WTC11 (cell line): ENCODE results near the gene FURIN.

ENCODE experiments used
- CTCF ChIP-seq: fragments of 200-600 bp; IDR thresholded peaks from 2 replicates; pipeline ENCODE4 v1.8.0; 2022; ENCODE audit warnings: antibody characterized with exemption
- ESRRA ChIP-seq: sonication (generic); formaldehyde crosslinking; IDR thresholded peaks from 2 replicates; pipeline ENCODE4 v1.8.1; 2022; ENCODE audit warnings: mild to moderate bottlenecking, missing genetic modification reagents, borderline replicate concordance
- FOXK1 ChIP-seq: sonication (generic); formaldehyde crosslinking; IDR thresholded peaks from 2 replicates; pipeline ENCODE4 v1.8.0; 2022; ENCODE audit warnings: mild to moderate bottlenecking, moderate library complexity, missing genetic modification reagents
- SOX15 ChIP-seq: fragments of 250-450 bp; sonication (Bioruptor Pico); IDR thresholded peaks from 2 replicates; pipeline ENCODE4 v1.9.0; 2021; ENCODE audit warnings: mild to moderate bottlenecking
- USF2 ChIP-seq: sonication (generic); formaldehyde crosslinking; IDR thresholded peaks from 2 replicates; pipeline ENCODE4 v1.8.1; 2023; ENCODE audit warnings: mild to moderate bottlenecking, missing genetic modification reagents, moderate library complexity
- ZNF263 ChIP-seq: sonication (generic); formaldehyde crosslinking; IDR thresholded peaks from 2 replicates; pipeline ENCODE4 v1.8.1; 2022; ENCODE audit warnings: low read depth, mild to moderate bottlenecking, moderate library complexity, missing genetic modification reagents
- ZNF423 ChIP-seq: fragments of 250-450 bp; sonication (Bioruptor Pico); IDR thresholded peaks from 2 replicates; pipeline ENCODE4 v2.1.2; 2022; ENCODE audit warnings: mild to moderate bottlenecking, moderate library complexity

- no peak for TF ChIP-seq USF2 (CRISPR knock-in tag)
- peak; percentile 97 for TF ChIP-seq ZNF423 (CRISPR knock-in tag)
- TF ChIP-seq CTCF = no peak
- no peak for TF ChIP-seq FOXK1 (CRISPR knock-in tag)
- no peak for TF ChIP-seq ZNF263 (CRISPR knock-in tag)
- no peak for TF ChIP-seq SOX15 (CRISPR knock-in tag)
- no peak for TF ChIP-seq ESRRA
Observed at GRCh38 chr15:90839187-90840071, 29.0 kb upstream of the FURIN start.
